Fibroblast of lung (primary cell): ENCODE measurements around the gene DUSP23. TPM values are rescaled to one million over a fixed set of nuclear protein-coding genes. Genes with fewer than 3 reads are reported as not detected.

Experiments used
- DNase-seq, 2 donors: peaks; one replicate each; pipeline versions ENCODE4 v3.0.0 to v3.0.0-alpha.2; 2010; ENCODE audit warnings: low read depth in 2 of 2
- H2AFZ ChIP-seq: 2 replicates; pipeline ENCODE4 v1.5.1; 2012; ENCODE audit warnings: low read length, control low read depth, inconsistent platforms
- H3K27ac ChIP-seq: 2 replicates; pipeline ENCODE4 v1.5.1; 2011; ENCODE audit warnings: low read length, control low read depth; ENCODE audit not compliant: insufficient read depth
- H3K27me3 ChIP-seq: 2 replicates; pipeline ENCODE4 v1.5.1; 2011; ENCODE audit warnings: mild to moderate bottlenecking, low read length; ENCODE audit not compliant: control insufficient read depth, insufficient read depth
- H3K36me3 ChIP-seq: 2 replicates; pipeline ENCODE4 v1.5.1; 2011; ENCODE audit warnings: low read length; ENCODE audit not compliant: control insufficient read depth, insufficient read depth
- H3K4me1 ChIP-seq: 2 replicates; pipeline ENCODE4 v1.5.1; 2011; ENCODE audit warnings: low read length; ENCODE audit not compliant: control insufficient read depth, insufficient read depth; ENCODE audit errors: extremely low read depth
- H3K4me2 ChIP-seq: 2 replicates; pipeline ENCODE4 v1.5.1; 2011; ENCODE audit warnings: low read length, control low read depth; ENCODE audit not compliant: insufficient read depth; ENCODE audit errors: extremely low read depth
- H3K4me3 ChIP-seq, 4 experiments: fragments of 200-600 bp in 1 of 4; sonication (generic) in 1 of 4; replicated peaks in 1 of 4; 2 replicates each; pipeline ENCODE4 v1.5.1; 2011 to 2016; ENCODE audit warnings: low read length in 4 of 4, low read depth in 3 of 4, mild to moderate bottlenecking in 3 of 4, control low read depth in 2 of 4, inconsistent platforms in 1 of 4, mixed read lengths in 1 of 4; ENCODE audit not compliant: insufficient read depth in 1 of 4; ENCODE audit errors: control extremely low read depth in 1 of 4
- H3K79me2 ChIP-seq: 2 replicates; pipeline ENCODE4 v1.5.1; 2012; ENCODE audit warnings: mild to moderate bottlenecking, low read length, inconsistent platforms; ENCODE audit not compliant: control insufficient read depth, insufficient read depth
- H3K9ac ChIP-seq: 2 replicates; pipeline ENCODE4 v1.5.1; 2011; ENCODE audit warnings: mild to moderate bottlenecking, low read length, control low read depth; ENCODE audit not compliant: insufficient read depth
- H3K9me3 ChIP-seq: 2 replicates; pipeline ENCODE4 v1.5.1; 2012; ENCODE audit warnings: low read depth, low read length; ENCODE audit not compliant: control insufficient read depth, insufficient read depth
- H4K20me1 ChIP-seq: 2 replicates; pipeline ENCODE4 v1.5.1; 2011; ENCODE audit warnings: low read length; ENCODE audit not compliant: control insufficient read depth, insufficient read depth; ENCODE audit errors: extremely low read depth
- CTCF ChIP-seq, 2 donors: IDR thresholded peaks in 1 of 2; conservative IDR thresholded peaks in 1 of 2; 1 replicate in 1 of 2; 2 replicates in 1 of 2; pipeline ENCODE4 v1.5.1; 2011 to 2012; ENCODE audit warnings: low read length in 2 of 2, control low read depth in 1 of 2, inconsistent platforms in 1 of 2, low read depth in 1 of 2, mild to moderate bottlenecking in 1 of 2
- EZH2 ChIP-seq: IDR thresholded peaks from 2 replicates; pipeline ENCODE4 v1.5.1; 2012; ENCODE audit warnings: low read length, control low read depth, mild to moderate bottlenecking; ENCODE audit errors: missing control alignments
- polyA plus RNA-seq, 2 donors: library from polyadenylated mRNA; depleted of rRNA in 1 of 2; stranded (reverse) in 1 of 2; unstranded in 1 of 2; fragments of >200 nt; gene quantifications; 2 replicates each; pipeline ENCODE4 v1.2.1, GENCODE V29; 2011 to 2012; ENCODE audit warnings: missing spikeins in 1 of 2
- total RNA-seq: library from RNA; depleted of rRNA; stranded (reverse); fragments of >200 nt; gene quantifications from 2 replicates; pipeline ENCODE4 v1.2.1, GENCODE V29; 2014

Gene DUSP23
- total and polyA plus RNA-seq, 2 donors (not counting 1 experiment from before 2014, with no cell fraction given) = 4.7 to 11.6 TPM

GRCh38 chr1:159778266-159778665, 2.5 kb upstream of the DUSP23 start:
- Histone ChIP-seq H3K36me3 (no peaks in the 10 kb centered on the region), H3K4me2 (no peak overlapping the region), H3K4me1 (no peaks in the 10 kb centered on the region), H3K79me2 (no peaks in the 10 kb centered on the region), H4K20me1 (no peaks in the 10 kb centered on the region), H3K9me3 (no peaks in the 10 kb centered on the region), H2AFZ (no peak overlapping the region), H3K9ac (no peak overlapping the region), H3K27ac (no peak overlapping the region), H3K27me3 (no peaks in the 10 kb centered on the region), H3K4me3 (no peak overlapping the region)
- no peak for DNase-seq
- TF ChIP-seq CTCF (conservative IDR thresholded peaks at IDR 0.05 in 1 of 2, IDR thresholded peaks at IDR 0.05 in 1 of 2; ENCODE audit: low read depth in 1 of 2, low read length in 2 of 2) (no peak), EZH2 (no peak)

GRCh38 chr1:159779403-159779851, 1.3 kb upstream of the DUSP23 start:
- no peaks in the 10 kb centered on the region for H4K20me1 ChIP-seq
- no peak overlapping the region for H3K4me2 ChIP-seq
- no peak overlapping the region for H3K9ac ChIP-seq
- H3K27me3 ChIP-seq = no peaks in the 10 kb centered on the region
- H3K9me3 ChIP-seq = no peaks in the 10 kb centered on the region
- no peak overlapping the region for H3K27ac ChIP-seq
- peak; percentile 78 to 92 for DNase-seq
- no peaks in the 10 kb centered on the region for H3K36me3 ChIP-seq
- TF ChIP-seq EZH2 = no peak
- no peak for TF ChIP-seq CTCF (conservative IDR thresholded peaks at IDR 0.05 in 1 of 2, IDR thresholded peaks at IDR 0.05 in 1 of 2; ENCODE audit: low read depth in 1 of 2, low read length in 2 of 2)
- H3K79me2 ChIP-seq = no peaks in the 10 kb centered on the region
- no peaks in the 10 kb centered on the region for H3K4me1 ChIP-seq
- no peak overlapping the region for H2AFZ ChIP-seq
- H3K4me3 ChIP-seq = no peak overlapping the region

- H3K4me1 ChIP-seq = no peaks in the 10 kb centered on the region
Measured at GRCh38 chr1:159781992-159782391, 1.2 kb downstream of the DUSP23 start.

More at GRCh38 chr1:159781992-159782391, 1.2 kb downstream of the DUSP23 start:
- Histone ChIP-seq H4K20me1 (no peaks in the 10 kb centered on the region), H3K27ac (no peak overlapping the region), H3K27me3 (no peaks in the 10 kb centered on the region), H3K9me3 (no peaks in the 10 kb centered on the region), H3K36me3 (no peaks in the 10 kb centered on the region), H3K9ac (no peak overlapping the region), H2AFZ (no peak overlapping the region), H3K79me2 (no peaks in the 10 kb centered on the region), H3K4me2 (no peak overlapping the region), H3K4me3 (no peak overlapping the region)
- TF ChIP-seq CTCF (conservative IDR thresholded peaks at IDR 0.05 in 1 of 2, IDR thresholded peaks at IDR 0.05 in 1 of 2; ENCODE audit: low read depth in 1 of 2, low read length in 2 of 2) = no peak
- TF ChIP-seq EZH2 = no peak
- no peak for DNase-seq
